Astrocyte of the cerebellum (primary cell): ENCODE data around the gene GPC5.

Experiments used
- DNase-seq: peaks from one replicate; pipeline ENCODE4 v3.0.0-alpha.2; 2011; ENCODE audit warnings: low read depth
- H3K4me3 ChIP-seq: 2 replicates; pipeline ENCODE4 v1.5.1; 2011; ENCODE audit warnings: mild to moderate bottlenecking, low read depth, low read length, moderate library complexity
- CTCF ChIP-seq: IDR thresholded peaks from 2 replicates; pipeline ENCODE4 v1.5.1; 2012; ENCODE audit warnings: low read length, low read depth, moderate library complexity, mild to moderate bottlenecking; ENCODE audit errors: missing control alignments
- in situ Hi-C: cut with HindIII; loops from 2 replicates; pipeline ENCODE4 v1.10.0; 2017; ENCODE audit warnings: low sequenced_read_pairs

GPC5 gene

GRCh38 chr13:92459306-92459705, 1060.9 kb downstream of the GPC5 start:
- DNase-seq = no peak
- no peak for TF ChIP-seq CTCF
- in situ Hi-C loops = no loop called here
- no peak overlapping the region for H3K4me3 ChIP-seq

GRCh38 chr13:92460479-92460878, 1062.1 kb downstream of the GPC5 start:
- no peak for TF ChIP-seq CTCF
- no peak for DNase-seq
- no peak overlapping the region for H3K4me3 ChIP-seq
- in situ Hi-C loops = no loop called here

GRCh38 chr13:92461402-92461801, 1063.0 kb downstream of the GPC5 start:
- H3K4me3 ChIP-seq = no peak overlapping the region
- in situ Hi-C loops = no loop called here
- DNase-seq = no peak
- TF ChIP-seq CTCF = no peak

- TF ChIP-seq CTCF = no peak
- in situ Hi-C loops = no loop called here
Observed at GRCh38 chr13:92461831-92462230, 1063.4 kb downstream of the GPC5 start.

GRCh38 chr13:92463134-92463533, 1064.7 kb downstream of the GPC5 start:
- in situ Hi-C loops = no loop called here
- DNase-seq = no peak
- no peak overlapping the region for H3K4me3 ChIP-seq
- no peak for TF ChIP-seq CTCF

More at GRCh38 chr13:92461831-92462230, 1063.4 kb downstream of the GPC5 start:
- no peak for DNase-seq
- no peak overlapping the region for H3K4me3 ChIP-seq

GRCh38 chr13:92473765-92474475, 1075.5 kb downstream of the GPC5 start:
- no peak overlapping the region for H3K4me3 ChIP-seq
- in situ Hi-C loops = no loop called here
- TF ChIP-seq CTCF = no peak
- no peak for DNase-seq
